ENCODE measurements around the gene NIPBL. TPM values are rescaled to one million over a fixed set of nuclear protein-coding genes. Genes with fewer than 3 reads are reported as not detected.
A peak's percentile ranks its signal among the peaks of the same experiment; 100 is the strongest.

Gene NIPBL, protein sequence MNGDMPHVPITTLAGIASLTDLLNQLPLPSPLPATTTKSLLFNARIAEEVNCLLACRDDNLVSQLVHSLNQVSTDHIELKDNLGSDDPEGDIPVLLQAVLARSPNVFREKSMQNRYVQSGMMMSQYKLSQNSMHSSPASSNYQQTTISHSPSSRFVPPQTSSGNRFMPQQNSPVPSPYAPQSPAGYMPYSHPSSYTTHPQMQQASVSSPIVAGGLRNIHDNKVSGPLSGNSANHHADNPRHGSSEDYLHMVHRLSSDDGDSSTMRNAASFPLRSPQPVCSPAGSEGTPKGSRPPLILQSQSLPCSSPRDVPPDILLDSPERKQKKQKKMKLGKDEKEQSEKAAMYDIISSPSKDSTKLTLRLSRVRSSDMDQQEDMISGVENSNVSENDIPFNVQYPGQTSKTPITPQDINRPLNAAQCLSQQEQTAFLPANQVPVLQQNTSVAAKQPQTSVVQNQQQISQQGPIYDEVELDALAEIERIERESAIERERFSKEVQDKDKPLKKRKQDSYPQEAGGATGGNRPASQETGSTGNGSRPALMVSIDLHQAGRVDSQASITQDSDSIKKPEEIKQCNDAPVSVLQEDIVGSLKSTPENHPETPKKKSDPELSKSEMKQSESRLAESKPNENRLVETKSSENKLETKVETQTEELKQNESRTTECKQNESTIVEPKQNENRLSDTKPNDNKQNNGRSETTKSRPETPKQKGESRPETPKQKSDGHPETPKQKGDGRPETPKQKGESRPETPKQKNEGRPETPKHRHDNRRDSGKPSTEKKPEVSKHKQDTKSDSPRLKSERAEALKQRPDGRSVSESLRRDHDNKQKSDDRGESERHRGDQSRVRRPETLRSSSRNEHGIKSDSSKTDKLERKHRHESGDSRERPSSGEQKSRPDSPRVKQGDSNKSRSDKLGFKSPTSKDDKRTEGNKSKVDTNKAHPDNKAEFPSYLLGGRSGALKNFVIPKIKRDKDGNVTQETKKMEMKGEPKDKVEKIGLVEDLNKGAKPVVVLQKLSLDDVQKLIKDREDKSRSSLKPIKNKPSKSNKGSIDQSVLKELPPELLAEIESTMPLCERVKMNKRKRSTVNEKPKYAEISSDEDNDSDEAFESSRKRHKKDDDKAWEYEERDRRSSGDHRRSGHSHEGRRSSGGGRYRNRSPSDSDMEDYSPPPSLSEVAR (N-terminal part only)
- total RNA-seq (ENCODE audit: unreplicated experiment), result 61.5 TPM
- long read RNA-seq, partial matches to known transcripts, result 7 of 8 reads
- long read RNA-seq, other reads (novel, unspliced or antisense), result 1 of 8 reads

DNA sequence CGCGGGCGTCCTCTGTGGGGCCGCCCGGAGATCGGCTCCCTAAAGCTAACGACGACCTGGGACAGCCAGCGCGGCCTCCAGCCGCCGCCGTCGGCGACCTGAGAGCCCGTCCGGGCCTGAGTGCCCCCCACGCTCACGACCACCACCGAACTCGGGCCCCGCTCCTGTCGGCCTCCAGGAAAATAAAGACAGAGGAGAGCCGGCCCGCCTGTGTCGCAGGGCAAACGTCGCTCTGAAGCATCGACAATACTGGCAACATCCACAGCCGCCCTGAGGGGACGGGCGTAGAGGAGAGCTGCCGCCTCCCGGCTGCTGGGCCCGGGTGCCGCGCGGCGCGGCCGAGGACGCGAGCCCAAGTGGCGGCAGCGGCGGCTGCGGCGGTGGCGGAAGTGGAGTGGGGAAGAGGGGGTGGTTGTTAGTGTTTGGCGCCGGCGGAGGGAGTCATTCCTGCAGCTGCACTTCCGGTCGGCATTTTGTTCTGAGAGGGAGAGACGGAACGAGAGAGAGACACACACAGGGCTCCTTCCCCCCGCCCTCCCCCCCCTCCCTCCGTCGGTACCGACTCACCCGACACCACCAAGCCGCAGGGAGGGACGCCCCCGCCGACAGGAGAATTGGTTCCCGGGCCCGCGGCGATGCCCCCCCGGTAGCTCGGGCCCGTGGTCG, at the start of gene NIPBL:
Gene NIPBL (plus strand): TSS at position 471 of the 666 bp plus-strand sequence. CDS start 76,928 bp downstream, outside the sequence.
- Mint-ChIP-seq H3K27ac (ENCODE audit: unreplicated experiment) (peak within 1 kb of the TSS; percentile 99), H3K4me1 (ENCODE audit: unreplicated experiment) (peaks cover 8% of the 10 kb centered on the region), H3K27me3 (ENCODE audit: unreplicated experiment) (peaks cover 13% of the 10 kb centered on the region), H3K9me3 (ENCODE audit: unreplicated experiment) (no peaks in the 10 kb centered on the region), H3K36me3 (ENCODE audit: low read depth, unreplicated experiment) (peaks cover 6% of the 10 kb centered on the region), H3K4me3 (ENCODE audit: unreplicated experiment) (peak within 1 kb of the TSS; percentile 96)
- TF ChIP-seq, protein P1, sequence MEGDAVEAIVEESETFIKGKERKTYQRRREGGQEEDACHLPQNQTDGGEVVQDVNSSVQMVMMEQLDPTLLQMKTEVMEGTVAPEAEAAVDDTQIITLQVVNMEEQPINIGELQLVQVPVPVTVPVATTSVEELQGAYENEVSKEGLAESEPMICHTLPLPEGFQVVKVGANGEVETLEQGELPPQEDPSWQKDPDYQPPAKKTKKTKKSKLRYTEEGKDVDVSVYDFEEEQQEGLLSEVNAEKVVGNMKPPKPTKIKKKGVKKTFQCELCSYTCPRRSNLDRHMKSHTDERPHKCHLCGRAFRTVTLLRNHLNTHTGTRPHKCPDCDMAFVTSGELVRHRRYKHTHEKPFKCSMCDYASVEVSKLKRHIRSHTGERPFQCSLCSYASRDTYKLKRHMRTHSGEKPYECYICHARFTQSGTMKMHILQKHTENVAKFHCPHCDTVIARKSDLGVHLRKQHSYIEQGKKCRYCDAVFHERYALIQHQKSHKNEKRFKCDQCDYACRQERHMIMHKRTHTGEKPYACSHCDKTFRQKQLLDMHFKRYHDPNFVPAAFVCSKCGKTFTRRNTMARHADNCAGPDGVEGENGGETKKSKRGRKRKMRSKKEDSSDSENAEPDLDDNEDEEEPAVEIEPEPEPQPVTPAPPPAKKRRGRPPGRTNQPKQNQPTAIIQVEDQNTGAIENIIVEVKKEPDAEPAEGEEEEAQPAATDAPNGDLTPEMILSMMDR (IDR thresholded peaks at IDR 0.05; ENCODE audit: unreplicated experiment), result no peak
- peak; percentile 84 for DNase-seq (ENCODE audit: low spot score)

DNA sequence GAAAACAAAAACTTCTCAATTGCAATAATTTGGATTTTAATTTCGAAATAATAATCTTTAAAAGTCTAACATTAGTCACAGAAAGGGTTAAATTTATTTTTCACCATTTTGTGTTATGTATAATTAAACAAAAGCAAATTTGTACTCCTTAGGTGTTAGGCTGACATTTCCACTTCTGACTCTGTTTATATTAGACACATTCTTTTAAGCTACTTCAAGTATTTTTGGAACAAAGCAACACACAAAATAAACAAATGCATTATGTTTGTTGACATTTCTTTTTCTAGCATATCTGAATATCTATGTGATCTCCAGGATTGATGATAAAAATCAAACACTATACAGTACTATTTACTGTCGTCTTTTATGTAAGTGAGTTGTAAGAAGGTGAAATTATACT, 44.3 kb upstream of the NIPBL start:
- Mint-ChIP-seq H3K4me1 (ENCODE audit: unreplicated experiment) (peaks cover 4% of the 10 kb centered on the region), H3K9me3 (ENCODE audit: unreplicated experiment) (no peaks in the 10 kb centered on the region), H3K4me3 (ENCODE audit: unreplicated experiment) (no peak overlapping the region), H3K27ac (ENCODE audit: unreplicated experiment) (no peak overlapping the region), H3K27me3 (ENCODE audit: unreplicated experiment) (peaks cover 2% of the 10 kb centered on the region), H3K36me3 (ENCODE audit: low read depth, unreplicated experiment) (no peaks in the 10 kb centered on the region)
- TF ChIP-seq, protein P1 (IDR thresholded peaks at IDR 0.05; ENCODE audit: unreplicated experiment), result no peak
- no peak for DNase-seq (ENCODE audit: low spot score)

GRCh38 chr5:36836831-36837230, 39.7 kb upstream of the NIPBL start:
- no peaks in the 10 kb centered on the region for H3K36me3 Mint-ChIP-seq (ENCODE audit: low read depth, unreplicated experiment)

More at GRCh38 chr5:36836831-36837230, 39.7 kb upstream of the NIPBL start:
- peaks cover 12% of the 10 kb centered on the region for H3K4me1 Mint-ChIP-seq (ENCODE audit: unreplicated experiment)
- peak overlapping the region; percentile 74 for H3K27ac Mint-ChIP-seq (ENCODE audit: unreplicated experiment)
- H3K27me3 Mint-ChIP-seq (ENCODE audit: unreplicated experiment), result no peaks in the 10 kb centered on the region
- H3K9me3 Mint-ChIP-seq (ENCODE audit: unreplicated experiment), result no peaks in the 10 kb centered on the region
- H3K4me3 Mint-ChIP-seq (ENCODE audit: unreplicated experiment), result no peak overlapping the region
- no peak for DNase-seq (ENCODE audit: low spot score)
- TF ChIP-seq, protein P1 (IDR thresholded peaks at IDR 0.05; ENCODE audit: unreplicated experiment), result no peak
